Type B pancreatic cell (in vitro differentiated cells): ENCODE measurements around the gene CD1C. TPM values are rescaled to one million over a fixed set of nuclear protein-coding genes. Genes with fewer than 3 reads are reported as not detected.

ENCODE experiments used
- DNase-seq: peaks from one replicate; pipeline ENCODE4 v3.0.0; 2021; ENCODE audit warnings: mixed read lengths; ENCODE audit not compliant: unreplicated experiment; ENCODE audit errors: extremely low spot score
- H3K27ac Mint-ChIP-seq: 2 replicates; pipeline ENCODE4 v1.8.0; 2021; ENCODE audit warnings: mild to moderate bottlenecking, mixed read lengths
- H3K27me3 Mint-ChIP-seq: 2 replicates; pipeline ENCODE4 v1.8.0; 2021; ENCODE audit warnings: mixed read lengths
- H3K36me3 Mint-ChIP-seq: 2 replicates; pipeline ENCODE4 v1.8.0; 2021; ENCODE audit warnings: mixed read lengths
- H3K4me1 Mint-ChIP-seq: one replicate; pipeline ENCODE4 v1.8.0; 2021; ENCODE audit warnings: mixed read lengths; ENCODE audit not compliant: unreplicated experiment
- H3K4me3 Mint-ChIP-seq: 2 replicates; pipeline ENCODE4 v1.8.0; 2021; ENCODE audit warnings: mild to moderate bottlenecking, mixed read lengths
- H3K9me3 Mint-ChIP-seq: 2 replicates; pipeline ENCODE4 v1.8.0; 2021; ENCODE audit warnings: mixed read lengths
- CTCF ChIP-seq: fragments of 200-600 bp; sonication (generic); conservative IDR thresholded peaks from 2 replicates; pipeline ENCODE4 v1.5.0; 2021; ENCODE audit warnings: antibody characterized with exemption, mild to moderate bottlenecking
- total RNA-seq: library from RNA; stranded (reverse); gene quantifications from 2 replicates; pipeline ENCODE4 v1.2.1, GENCODE V29; 2021; ENCODE audit warnings: low replicate concordance

The CD1C gene
- total RNA-seq, 1 donor from 2014 or later = not detected

- Mint-ChIP-seq H3K27me3 (no peaks in the 10 kb centered on the region), H3K4me1 (no peaks in the 10 kb centered on the region), H3K9me3 (peaks cover 5% of the 10 kb centered on the region), H3K36me3 (no peaks in the 10 kb centered on the region), H3K27ac (no peak overlapping the region), H3K4me3 (no peak overlapping the region)
- no peak for TF ChIP-seq CTCF
- DNase-seq = no peak
These were observed 20.9 kb downstream of the CD1C start for GRCh38 chr1:158310623-158311022.

- H3K27me3 Mint-ChIP-seq = no peaks in the 10 kb centered on the region
- H3K4me1 Mint-ChIP-seq = no peaks in the 10 kb centered on the region
- H3K9me3 Mint-ChIP-seq = peaks cover 5% of the 10 kb centered on the region
- no peak for TF ChIP-seq CTCF
- no peak overlapping the region for H3K27ac Mint-ChIP-seq
- no peaks in the 10 kb centered on the region for H3K36me3 Mint-ChIP-seq
- DNase-seq = no peak
- H3K4me3 Mint-ChIP-seq = no peak overlapping the region
These were observed 21.3 kb downstream of the CD1C start for GRCh38 chr1:158311066-158311465.

GRCh38 chr1:158323866-158324265, 34.1 kb downstream of the CD1C start:
- H3K27me3 Mint-ChIP-seq = no peaks in the 10 kb centered on the region
- DNase-seq = no peak
- H3K9me3 Mint-ChIP-seq = no peaks in the 10 kb centered on the region
- no peak overlapping the region for H3K4me3 Mint-ChIP-seq
- no peak for TF ChIP-seq CTCF
- no peak overlapping the region for H3K27ac Mint-ChIP-seq
- no peaks in the 10 kb centered on the region for H3K36me3 Mint-ChIP-seq
- H3K4me1 Mint-ChIP-seq = no peaks in the 10 kb centered on the region

GRCh38 chr1:158324395-158324794, 34.7 kb downstream of the CD1C start:
- no peak overlapping the region for H3K27ac Mint-ChIP-seq
- no peak for DNase-seq
- no peak for TF ChIP-seq CTCF
- no peaks in the 10 kb centered on the region for H3K27me3 Mint-ChIP-seq
- no peaks in the 10 kb centered on the region for H3K9me3 Mint-ChIP-seq
- H3K4me3 Mint-ChIP-seq = no peak overlapping the region
- no peaks in the 10 kb centered on the region for H3K4me1 Mint-ChIP-seq
- H3K36me3 Mint-ChIP-seq = no peaks in the 10 kb centered on the region

GRCh38 chr1:158327481-158327880, 37.8 kb downstream of the CD1C start:
- no peak for TF ChIP-seq CTCF

GRCh38 chr1:158328426-158328825, 38.7 kb downstream of the CD1C start:
- Mint-ChIP-seq H3K36me3 (no peaks in the 10 kb centered on the region), H3K27ac (no peak overlapping the region), H3K4me3 (no peak overlapping the region), H3K4me1 (no peaks in the 10 kb centered on the region), H3K9me3 (no peaks in the 10 kb centered on the region), H3K27me3 (no peaks in the 10 kb centered on the region)
- TF ChIP-seq CTCF = no peak
- DNase-seq = no peak

More at GRCh38 chr1:158327481-158327880, 37.8 kb downstream of the CD1C start:
- H3K27me3 Mint-ChIP-seq = no peaks in the 10 kb centered on the region
- H3K4me1 Mint-ChIP-seq = no peaks in the 10 kb centered on the region
- H3K27ac Mint-ChIP-seq = no peak overlapping the region
- H3K36me3 Mint-ChIP-seq = no peaks in the 10 kb centered on the region
- H3K9me3 Mint-ChIP-seq = no peaks in the 10 kb centered on the region
- no peak overlapping the region for H3K4me3 Mint-ChIP-seq
- DNase-seq = no peak
